ENCODE measurements around the gene MEOX1. TPM values are rescaled to one million over a fixed set of nuclear protein-coding genes. Genes with fewer than 3 reads are reported as not detected.

The MEOX1 gene
- total RNA-seq (2022; extraction: Qiagen RNA extraction; ENCODE audit: low read depth): not detected in 5 replicates

GRCh38 chr17:43661699-43662412 lies at the start of gene MEOX1:
MEOX1 (minus strand) TSS chr17:43661922; CDS start chr17:43661534, 388 bp downstream.

Other genes starting within 250 kb of the MEOX1 start
- gene DHX8, start 177.9 kb downstream of the MEOX1 start, total RNA-seq (2022; extraction: Qiagen RNA extraction; ENCODE audit: low read depth): 38.7 to 46.6 TPM (median 42.8 TPM) in 5 replicates
- gene ETV4, start 115.6 kb downstream of the MEOX1 start, total RNA-seq (2022; extraction: Qiagen RNA extraction; ENCODE audit: low read depth): 44.1 to 52.6 TPM (median 50.8 TPM) in 5 replicates
- not detected in 5 replicates for gene SOST, start 96.9 kb upstream of the MEOX1 start, total RNA-seq (2022; extraction: Qiagen RNA extraction; ENCODE audit: low read depth)
- gene DUSP3, start 117.1 kb upstream of the MEOX1 start, total RNA-seq (2022; extraction: Qiagen RNA extraction; ENCODE audit: low read depth): 57.5 to 67.7 TPM (median 63.4 TPM) in 5 replicates
- not detected in 5 replicates for gene CFAP97D1, start 118.5 kb upstream of the MEOX1 start, total RNA-seq (2022; extraction: Qiagen RNA extraction; ENCODE audit: low read depth)
- 11.5 to 19.4 TPM (median 16.2 TPM) in 5 replicates for gene MPP3, start 171.2 kb upstream of the MEOX1 start, total RNA-seq (2022; extraction: Qiagen RNA extraction; ENCODE audit: low read depth)
- not detected in 5 replicates for gene CD300LG, start 185.3 kb upstream of the MEOX1 start, total RNA-seq (2022; extraction: Qiagen RNA extraction; ENCODE audit: low read depth)
- gene MPP2, start 245.6 kb upstream of the MEOX1 start, total RNA-seq (2022; extraction: Qiagen RNA extraction; ENCODE audit: low read depth): 0.99 to 2.4 TPM (median 2.0 TPM) in 5 replicates